K562 (cell line): ENCODE data around the gene FGR. TPM values are rescaled to one million over a fixed set of nuclear protein-coding genes. Genes with fewer than 3 reads are reported as not detected.

Source experiments
- BCL6 ChIP-seq: fragments of 250-450 bp; sonication (Bioruptor Pico); IDR thresholded peaks from 2 replicates; pipeline ENCODE4 v1.4.0; 2020
- FOXJ2 ChIP-seq: fragments of 200-800 bp; sonication (Bioruptor generic); IDR thresholded peaks from 2 replicates; pipeline ENCODE4 v1.6.1; 2016; ENCODE audit warnings: missing genetic modification characterization, missing compliant biosample characterization
- HDAC2 ChIP-seq: fragments of 450-650 bp; IDR thresholded peaks from 2 replicates; pipeline ENCODE4 v1.6.1; 2016; ENCODE audit warnings: mild to moderate bottlenecking
- KDM5B ChIP-seq: fragments of 200-600 bp; sonication (generic); IDR thresholded peaks from 2 replicates; pipeline ENCODE4 v1.6.1; 2012; ENCODE audit warnings: low read depth, mild to moderate bottlenecking, moderate library complexity, low read length, control low read depth, inconsistent platforms; ENCODE audit not compliant: insufficient replicate concordance
- MEF2A ChIP-seq: IDR thresholded peaks from 2 replicates; pipeline ENCODE4 v1.6.1; 2011; ENCODE audit warnings: low read depth, mild to moderate bottlenecking, low read length, moderate library complexity; ENCODE audit not compliant: control insufficient read depth
- PML ChIP-seq: IDR thresholded peaks from 2 replicates; pipeline ENCODE4 v1.6.1; 2012; ENCODE audit warnings: low read length, inconsistent platforms
- RAD51 ChIP-seq: fragments of 450-650 bp; IDR thresholded peaks from 2 replicates; pipeline ENCODE4 v1.7.1; 2016; ENCODE audit warnings: low read depth, mild to moderate bottlenecking, borderline replicate concordance
- RBBP5 ChIP-seq: fragments of 200-600 bp; sonication (generic); IDR thresholded peaks from 2 replicates; pipeline ENCODE4 v1.6.1; 2012; ENCODE audit warnings: borderline replicate concordance, mild to moderate bottlenecking, low read length, control low read depth, inconsistent platforms; ENCODE audit not compliant: insufficient read depth, poor library complexity, severe bottlenecking
- RBM15 ChIP-seq: fragments of 200-400 bp; formaldehyde crosslinking; IDR thresholded peaks from 2 replicates; pipeline ENCODE4 v1.6.1; 2018; ENCODE audit warnings: mild to moderate bottlenecking, low read length, moderate library complexity; ENCODE audit not compliant: insufficient read depth
- RBM17 ChIP-seq: fragments of 200-400 bp; formaldehyde crosslinking; IDR thresholded peaks from 2 replicates; pipeline ENCODE4 v1.6.1; 2017; ENCODE audit warnings: low read depth, mild to moderate bottlenecking, low read length, borderline replicate concordance
- SIRT6 ChIP-seq: IDR thresholded peaks from one replicate; pipeline ENCODE4 v1.6.1; 2012; ENCODE audit warnings: low read depth, mild to moderate bottlenecking, control low read depth, inconsistent platforms, low read length, moderate library complexity
- SMARCB1 ChIP-seq: IDR thresholded peaks from 2 replicates; pipeline ENCODE4 v1.6.1; 2011; ENCODE audit warnings: improper control_type of control experiment, low read depth; ENCODE audit not compliant: insufficient read length
- SRSF7 ChIP-seq: fragments of 200-400 bp; formaldehyde crosslinking; optimal IDR thresholded peaks from 2 replicates; pipeline ENCODE3; 2017; ENCODE audit warnings: mild to moderate bottlenecking, low read depth, low read length
- TCF7 ChIP-seq: sonication (generic); IDR thresholded peaks from 2 replicates; pipeline ENCODE4 v1.6.1; 2016; ENCODE audit warnings: antibody characterized with exemption, borderline replicate concordance
- ZBTB17 ChIP-seq: fragments of 450-650 bp; formaldehyde crosslinking; IDR thresholded peaks from 2 replicates; pipeline ENCODE4 v1.4.0; 2020; ENCODE audit warnings: mild to moderate bottlenecking
- ZNF41 ChIP-seq: fragments of 250-450 bp; sonication (Bioruptor Pico); conservative IDR thresholded peaks from 2 replicates; pipeline ENCODE4 v1.4.0; 2020; ENCODE audit warnings: mild to moderate bottlenecking
- polyA plus RNA-seq, 8 experiments: library from polyadenylated mRNA; depleted of rRNA in 4 of 8; stranded (reverse) in 5 of 8; unstranded in 3 of 8; fragments of >200 nt; fragmentation: Nextera tagmentation in 2 of 8; fragmentation: Illumina TruSeq in 1 of 8; extraction: Ambion mirVana in 2 of 8; extraction: Trizol in 1 of 8; gene quantifications; 2 replicates each; pipeline versions ENCODE4 v1.2.1 to v1.2.3, GENCODE V29; 2011 to 2014; ENCODE audit warnings: inconsistent platforms in 1 of 8, missing spikeins in 1 of 8
- total RNA-seq, 7 experiments: library from RNA; depleted of rRNA in 6 of 7; stranded (reverse); fragments of >200 nt in 6 of 7; fragmentation: Illumina TruSeq in 2 of 7; extraction: Trizol in 2 of 7; gene quantifications; 2 replicates each; pipeline versions ENCODE4 v1.2.1 to v1.2.3, GENCODE V29; 2011 to 2021; ENCODE audit warnings: low replicate concordance in 1 of 7
- TF ChIP-seq, protein P1 (sequence below), 2 experiments: fragments of 450-650 bp; formaldehyde crosslinking in 1 of 2; IDR thresholded peaks; 2 replicates each; pipeline versions ENCODE4 v1.4.0 to v1.6.1; 2014 to 2020; ENCODE audit warnings: mild to moderate bottlenecking in 2 of 2, borderline replicate concordance in 1 of 2, low read depth in 1 of 2
- TF ChIP-seq, protein P2 (sequence below): fragments of 450-650 bp; formaldehyde crosslinking; IDR thresholded peaks from 2 replicates; pipeline ENCODE4 v1.4.0; 2022; ENCODE audit warnings: missing genetic modification characterization

The FGR gene
- total and polyA plus RNA-seq, 9 of the 15 experiments (the other 6 are each of a cell fraction or from before 2014, with no cell fraction given), result 0.04 to 0.11 TPM; not detected in 7

DNA sequence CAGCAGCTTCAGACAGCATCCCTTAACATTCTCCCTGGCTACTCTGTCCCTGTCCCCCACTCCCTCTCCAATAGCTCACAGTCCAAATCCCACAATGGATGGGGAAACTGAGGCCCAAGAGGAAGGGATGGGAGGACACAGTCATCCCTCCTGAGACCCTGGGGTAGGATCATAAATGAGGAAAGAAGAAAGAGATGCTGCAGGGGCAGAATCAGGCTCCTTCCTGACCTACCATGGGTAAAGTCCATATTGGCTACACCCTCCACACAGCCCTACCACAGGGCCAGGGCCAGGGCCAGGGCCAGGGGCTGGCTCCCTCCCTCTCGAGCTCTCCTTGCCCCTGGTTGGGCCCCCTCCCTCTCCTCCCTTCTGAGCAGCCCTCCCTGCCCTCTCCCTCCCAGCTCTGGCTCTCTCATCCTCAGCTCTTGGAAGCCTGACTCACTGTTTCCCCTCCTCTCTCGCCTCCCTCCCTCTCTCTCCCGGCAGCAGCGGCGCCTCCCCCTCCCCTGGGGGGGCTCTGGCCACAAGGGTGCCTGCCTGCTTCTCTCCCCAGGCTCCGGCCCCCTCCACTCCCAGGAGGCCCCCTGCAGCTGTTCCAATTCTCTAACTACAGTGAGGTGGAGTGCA, 36.0 kb downstream of the FGR start (continued):
- TF ChIP-seq, protein P1, sequence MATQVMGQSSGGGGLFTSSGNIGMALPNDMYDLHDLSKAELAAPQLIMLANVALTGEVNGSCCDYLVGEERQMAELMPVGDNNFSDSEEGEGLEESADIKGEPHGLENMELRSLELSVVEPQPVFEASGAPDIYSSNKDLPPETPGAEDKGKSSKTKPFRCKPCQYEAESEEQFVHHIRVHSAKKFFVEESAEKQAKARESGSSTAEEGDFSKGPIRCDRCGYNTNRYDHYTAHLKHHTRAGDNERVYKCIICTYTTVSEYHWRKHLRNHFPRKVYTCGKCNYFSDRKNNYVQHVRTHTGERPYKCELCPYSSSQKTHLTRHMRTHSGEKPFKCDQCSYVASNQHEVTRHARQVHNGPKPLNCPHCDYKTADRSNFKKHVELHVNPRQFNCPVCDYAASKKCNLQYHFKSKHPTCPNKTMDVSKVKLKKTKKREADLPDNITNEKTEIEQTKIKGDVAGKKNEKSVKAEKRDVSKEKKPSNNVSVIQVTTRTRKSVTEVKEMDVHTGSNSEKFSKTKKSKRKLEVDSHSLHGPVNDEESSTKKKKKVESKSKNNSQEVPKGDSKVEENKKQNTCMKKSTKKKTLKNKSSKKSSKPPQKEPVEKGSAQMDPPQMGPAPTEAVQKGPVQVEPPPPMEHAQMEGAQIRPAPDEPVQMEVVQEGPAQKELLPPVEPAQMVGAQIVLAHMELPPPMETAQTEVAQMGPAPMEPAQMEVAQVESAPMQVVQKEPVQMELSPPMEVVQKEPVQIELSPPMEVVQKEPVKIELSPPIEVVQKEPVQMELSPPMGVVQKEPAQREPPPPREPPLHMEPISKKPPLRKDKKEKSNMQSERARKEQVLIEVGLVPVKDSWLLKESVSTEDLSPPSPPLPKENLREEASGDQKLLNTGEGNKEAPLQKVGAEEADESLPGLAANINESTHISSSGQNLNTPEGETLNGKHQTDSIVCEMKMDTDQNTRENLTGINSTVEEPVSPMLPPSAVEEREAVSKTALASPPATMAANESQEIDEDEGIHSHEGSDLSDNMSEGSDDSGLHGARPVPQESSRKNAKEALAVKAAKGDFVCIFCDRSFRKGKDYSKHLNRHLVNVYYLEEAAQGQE (IDR thresholded peaks at IDR 0.05; ENCODE audit: borderline replicate concordance), result no peak
- TF ChIP-seq, protein P1 (CRISPR knock-in tag; IDR thresholded peaks at IDR 0.05; ENCODE audit: low read depth), result no peak
- no peak for TF ChIP-seq RBBP5
- no peak for TF ChIP-seq MEF2A
- no peak for TF ChIP-seq ZBTB17 (CRISPR knock-in tag)
- TF ChIP-seq BCL6, result no peak
- TF ChIP-seq KDM5B, result no peak
- no peak for TF ChIP-seq TCF7
- no peak for TF ChIP-seq PML
- TF ChIP-seq RBM15, result no peak
- TF ChIP-seq RAD51, result no peak
- TF ChIP-seq, protein P2, sequence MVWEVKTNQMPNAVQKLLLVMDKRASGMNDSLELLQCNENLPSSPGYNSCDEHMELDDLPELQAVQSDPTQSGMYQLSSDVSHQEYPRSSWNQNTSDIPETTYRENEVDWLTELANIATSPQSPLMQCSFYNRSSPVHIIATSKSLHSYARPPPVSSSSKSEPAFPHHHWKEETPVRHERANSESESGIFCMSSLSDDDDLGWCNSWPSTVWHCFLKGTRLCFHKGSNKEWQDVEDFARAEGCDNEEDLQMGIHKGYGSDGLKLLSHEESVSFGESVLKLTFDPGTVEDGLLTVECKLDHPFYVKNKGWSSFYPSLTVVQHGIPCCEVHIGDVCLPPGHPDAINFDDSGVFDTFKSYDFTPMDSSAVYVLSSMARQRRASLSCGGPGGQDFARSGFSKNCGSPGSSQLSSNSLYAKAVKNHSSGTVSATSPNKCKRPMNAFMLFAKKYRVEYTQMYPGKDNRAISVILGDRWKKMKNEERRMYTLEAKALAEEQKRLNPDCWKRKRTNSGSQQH (CRISPR knock-in tag), result no peak
- no peak for TF ChIP-seq RBM17
- no peak for TF ChIP-seq ZNF41 (CRISPR knock-in tag)
- TF ChIP-seq SIRT6, result no peak
- 0 out of 2 replicates have a peak, but pooled peaks have one; percentile 19 for TF ChIP-seq HDAC2
- no peak for TF ChIP-seq FOXJ2 (tag)
- no peak for TF ChIP-seq SRSF7
- no peak for TF ChIP-seq SMARCB1
